Keratinocyte (primary cell): ENCODE data around the gene GPR158. TPM values are rescaled to one million over a fixed set of nuclear protein-coding genes. Genes with fewer than 3 reads are reported as not detected.

Source experiments
- DNase-seq: peaks from one replicate; pipeline ENCODE4 v3.0.0-alpha.2; 2011; ENCODE audit warnings: low read depth, missing footprints, low spot score
- FAIRE-seq: peaks from 2 replicates; lab custom pipeline; 2011; peaks lifted over from hg19 to GRCh38; lab: Jason Lieb, UNC
- H2AFZ ChIP-seq: 2 replicates; pipeline ENCODE4 v1.6.0; 2012; ENCODE audit warnings: low read length, control low read depth, inconsistent platforms; ENCODE audit not compliant: control insufficient read depth
- H3K27ac ChIP-seq: 2 replicates; pipeline ENCODE4 v1.5.1; 2011; ENCODE audit warnings: low read length; ENCODE audit not compliant: control insufficient read depth, insufficient read depth
- H3K27me3 ChIP-seq: 3 replicates; pipeline ENCODE4 v1.6.0; 2011; ENCODE audit warnings: low read length; ENCODE audit not compliant: control insufficient read depth, insufficient read depth; ENCODE audit errors: extremely low read depth
- H3K36me3 ChIP-seq, 2 experiments: 2 replicates in 1 of 2; 3 replicates in 1 of 2; pipeline ENCODE4 v1.5.1; 2011; ENCODE audit warnings: low read length in 2 of 2, mild to moderate bottlenecking in 1 of 2; ENCODE audit not compliant: control insufficient read depth in 2 of 2, insufficient read depth in 2 of 2; ENCODE audit errors: extremely low read depth in 1 of 2
- H3K4me1 ChIP-seq: 3 replicates; pipeline ENCODE4 v1.5.1; 2011; ENCODE audit warnings: low read length; ENCODE audit not compliant: control insufficient read depth, insufficient read depth; ENCODE audit errors: extremely low read depth
- H3K4me2 ChIP-seq: 3 replicates; pipeline ENCODE4 v1.6.0; 2011; ENCODE audit warnings: low read depth, low read length; ENCODE audit not compliant: control insufficient read depth, insufficient read depth; ENCODE audit errors: extremely low read depth
- H3K4me3 ChIP-seq, 3 experiments: fragments of 200-600 bp in 1 of 3; sonication (generic) in 1 of 3; 2 replicates in 2 of 3; 3 replicates in 1 of 3; pipeline ENCODE4 v1.5.1; 2011 to 2016; ENCODE audit warnings: low read length in 3 of 3, mild to moderate bottlenecking in 3 of 3, control low read depth in 2 of 3, inconsistent platforms in 1 of 3, low read depth in 1 of 3, mixed read lengths in 1 of 3, mixed run types in 1 of 3, moderate library complexity in 1 of 3; ENCODE audit not compliant: control insufficient read depth in 2 of 3, insufficient read depth in 2 of 3; ENCODE audit errors: extremely low read depth in 1 of 3
- H3K79me2 ChIP-seq: 2 replicates; pipeline ENCODE4 v1.6.0; 2012; ENCODE audit warnings: low read length; ENCODE audit not compliant: control insufficient read depth, insufficient read depth
- H3K9ac ChIP-seq: 3 replicates; pipeline ENCODE4 v1.6.0; 2011; ENCODE audit warnings: low read length; ENCODE audit not compliant: control insufficient read depth, insufficient read depth; ENCODE audit errors: extremely low read depth
- H3K9me1 ChIP-seq: 3 replicates; pipeline ENCODE4 v1.6.0; 2011; ENCODE audit warnings: low read length; ENCODE audit not compliant: control insufficient read depth, insufficient read depth; ENCODE audit errors: extremely low read depth
- H3K9me3 ChIP-seq: 2 replicates; pipeline ENCODE4 v1.5.1; 2012; ENCODE audit warnings: low read depth, low read length; ENCODE audit not compliant: control insufficient read depth
- H4K20me1 ChIP-seq: 3 replicates; pipeline ENCODE4 v1.6.0; 2011; ENCODE audit warnings: low read length; ENCODE audit not compliant: control insufficient read depth, insufficient read depth; ENCODE audit errors: extremely low read depth
- EZH2 ChIP-seq: IDR thresholded peaks from one replicate; pipeline ENCODE4 v1.6.1; 2012; ENCODE audit warnings: inconsistent platforms, mild to moderate bottlenecking, low read length, moderate library complexity
- dilution Hi-C: fragments of 300-500 bp; cut with MboI; formaldehyde crosslinking; loops from one replicate; pipeline ENCODE4 v1.7.0; 2020; ENCODE audit warnings: low sequenced_read_pairs; ENCODE audit not compliant: extremely low pct_ligation_motif_present
- polyA plus RNA-seq, 5 experiments: library from polyadenylated mRNA; depleted of rRNA in 3 of 5; stranded (reverse) in 3 of 5; stranded (forward) in 1 of 5; unstranded in 1 of 5; fragments of >200 nt; gene quantifications; 1 replicate in 1 of 5; 2 replicates in 3 of 5; 3 replicates in 1 of 5; pipeline versions ENCODE4 v1.2.1 to v1.2.3, GENCODE V29; 2011 to 2012; ENCODE audit warnings: missing spikeins in 2 of 5, low read depth in 1 of 5, low replicate concordance in 1 of 5
- TF ChIP-seq, protein P1 (sequence below), 3 experiments: IDR thresholded peaks in 1 of 3; conservative IDR thresholded peaks in 1 of 3; optimal IDR thresholded peaks in 1 of 3; 2 replicates in 2 of 3; 3 replicates in 1 of 3; pipeline versions ENCODE3 to v1.5.1; 2011; ENCODE audit warnings: low read length in 3 of 3, mild to moderate bottlenecking in 3 of 3, moderate library complexity in 2 of 3, control low read depth in 1 of 3, inconsistent platforms in 1 of 3; ENCODE audit not compliant: insufficient read depth in 2 of 3; ENCODE audit errors: extremely low read depth in 1 of 3

Gene GPR158
- polyA plus RNA-seq, 1 donor (not counting 4 experiments of a cell fraction or from before 2014, with no cell fraction given) = not detected

DNA sequence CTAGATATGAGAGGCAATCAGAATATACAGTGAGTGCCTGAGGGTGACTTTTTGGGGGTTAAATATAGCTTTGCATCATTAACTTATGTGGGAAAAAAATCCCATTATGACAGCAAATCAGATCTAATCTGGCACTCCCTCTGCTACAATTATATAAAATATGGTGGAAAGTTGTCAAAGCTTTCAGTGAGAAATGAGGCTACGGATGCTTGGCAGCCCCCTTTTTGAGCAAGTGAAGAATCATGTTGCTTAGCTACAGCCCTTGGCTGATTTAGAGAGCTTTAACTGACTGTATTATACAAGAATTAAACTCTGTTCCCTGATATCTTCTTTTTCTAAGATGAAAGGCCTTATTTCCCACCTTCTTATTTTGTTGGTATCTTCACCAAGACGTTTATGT, 57.4 kb downstream of the GPR158 start:
- Histone ChIP-seq H3K36me3 (no peaks in the 10 kb centered on the region), H2AFZ (no peak overlapping the region), H3K4me2 (no peak overlapping the region), H3K27ac (no peak overlapping the region), H3K4me1 (no peaks in the 10 kb centered on the region), H3K9ac (no peak overlapping the region), H4K20me1 (no peaks in the 10 kb centered on the region), H3K9me1 (no peaks in the 10 kb centered on the region), H3K9me3 (no peaks in the 10 kb centered on the region), H3K79me2 (no peaks in the 10 kb centered on the region), H3K4me3 (no peak overlapping the region), H3K27me3 (no peaks in the 10 kb centered on the region)
- TF ChIP-seq EZH2 = no peak
- TF ChIP-seq, protein P1, sequence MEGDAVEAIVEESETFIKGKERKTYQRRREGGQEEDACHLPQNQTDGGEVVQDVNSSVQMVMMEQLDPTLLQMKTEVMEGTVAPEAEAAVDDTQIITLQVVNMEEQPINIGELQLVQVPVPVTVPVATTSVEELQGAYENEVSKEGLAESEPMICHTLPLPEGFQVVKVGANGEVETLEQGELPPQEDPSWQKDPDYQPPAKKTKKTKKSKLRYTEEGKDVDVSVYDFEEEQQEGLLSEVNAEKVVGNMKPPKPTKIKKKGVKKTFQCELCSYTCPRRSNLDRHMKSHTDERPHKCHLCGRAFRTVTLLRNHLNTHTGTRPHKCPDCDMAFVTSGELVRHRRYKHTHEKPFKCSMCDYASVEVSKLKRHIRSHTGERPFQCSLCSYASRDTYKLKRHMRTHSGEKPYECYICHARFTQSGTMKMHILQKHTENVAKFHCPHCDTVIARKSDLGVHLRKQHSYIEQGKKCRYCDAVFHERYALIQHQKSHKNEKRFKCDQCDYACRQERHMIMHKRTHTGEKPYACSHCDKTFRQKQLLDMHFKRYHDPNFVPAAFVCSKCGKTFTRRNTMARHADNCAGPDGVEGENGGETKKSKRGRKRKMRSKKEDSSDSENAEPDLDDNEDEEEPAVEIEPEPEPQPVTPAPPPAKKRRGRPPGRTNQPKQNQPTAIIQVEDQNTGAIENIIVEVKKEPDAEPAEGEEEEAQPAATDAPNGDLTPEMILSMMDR (optimal IDR thresholded peaks at IDR 0.05 in 1 of 3, IDR thresholded peaks at IDR 0.05 in 1 of 3, conservative IDR thresholded peaks at IDR 0.05 in 1 of 3; ENCODE audit: extremely low read depth in 1 of 3, insufficient read depth in 2 of 3, low read length in 3 of 3) = no peak
- FAIRE-seq (no peak), DNase-seq (no peak)
- dilution Hi-C loops = no loop called here

DNA sequence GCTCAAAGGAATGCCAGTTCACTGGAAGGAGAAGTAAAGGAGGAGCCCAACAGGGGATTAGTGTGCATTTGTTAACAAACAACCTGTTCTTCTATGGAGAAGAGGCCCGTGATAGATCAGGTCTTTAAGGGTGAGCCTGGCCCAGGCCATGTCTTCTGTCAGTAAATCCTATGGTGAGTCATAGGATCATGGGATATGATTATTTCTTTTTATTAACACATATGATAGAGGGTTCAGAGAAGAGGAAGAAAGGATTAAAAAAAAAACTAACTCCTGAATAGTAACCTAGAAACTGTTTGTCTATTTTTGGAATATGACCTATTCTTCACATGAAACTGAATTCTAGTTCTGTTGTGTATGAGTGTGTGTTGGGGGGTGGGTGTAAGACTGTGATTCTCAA, 70.4 kb downstream of the GPR158 start:
- Histone ChIP-seq H3K27me3 (no peaks in the 10 kb centered on the region), H3K9ac (no peak overlapping the region), H2AFZ (no peak overlapping the region), H3K79me2 (no peaks in the 10 kb centered on the region), H3K4me3 (no peak overlapping the region), H4K20me1 (no peaks in the 10 kb centered on the region), H3K4me2 (no peak overlapping the region), H3K27ac (no peak overlapping the region), H3K36me3 (no peaks in the 10 kb centered on the region), H3K9me3 (no peaks in the 10 kb centered on the region), H3K9me1 (no peaks in the 10 kb centered on the region), H3K4me1 (no peaks in the 10 kb centered on the region)
- dilution Hi-C loops = no loop called here
- no peak for FAIRE-seq
- DNase-seq = no peak
- TF ChIP-seq EZH2 = no peak
- TF ChIP-seq, protein P1 (optimal IDR thresholded peaks at IDR 0.05 in 1 of 3, IDR thresholded peaks at IDR 0.05 in 1 of 3, conservative IDR thresholded peaks at IDR 0.05 in 1 of 3; ENCODE audit: extremely low read depth in 1 of 3, insufficient read depth in 2 of 3, low read length in 3 of 3) = no peak
